Midbrain (tissue), 1 donor: ENCODE data around the gene TSPO.
A peak's percentile ranks its signal among the peaks of the same experiment; 100 is the strongest.

Source experiments
- DNase-seq: peaks from one replicate; lab custom pipeline; 2025; lab: John Stamatoyannopoulos, UW

TSPO gene

DNA sequence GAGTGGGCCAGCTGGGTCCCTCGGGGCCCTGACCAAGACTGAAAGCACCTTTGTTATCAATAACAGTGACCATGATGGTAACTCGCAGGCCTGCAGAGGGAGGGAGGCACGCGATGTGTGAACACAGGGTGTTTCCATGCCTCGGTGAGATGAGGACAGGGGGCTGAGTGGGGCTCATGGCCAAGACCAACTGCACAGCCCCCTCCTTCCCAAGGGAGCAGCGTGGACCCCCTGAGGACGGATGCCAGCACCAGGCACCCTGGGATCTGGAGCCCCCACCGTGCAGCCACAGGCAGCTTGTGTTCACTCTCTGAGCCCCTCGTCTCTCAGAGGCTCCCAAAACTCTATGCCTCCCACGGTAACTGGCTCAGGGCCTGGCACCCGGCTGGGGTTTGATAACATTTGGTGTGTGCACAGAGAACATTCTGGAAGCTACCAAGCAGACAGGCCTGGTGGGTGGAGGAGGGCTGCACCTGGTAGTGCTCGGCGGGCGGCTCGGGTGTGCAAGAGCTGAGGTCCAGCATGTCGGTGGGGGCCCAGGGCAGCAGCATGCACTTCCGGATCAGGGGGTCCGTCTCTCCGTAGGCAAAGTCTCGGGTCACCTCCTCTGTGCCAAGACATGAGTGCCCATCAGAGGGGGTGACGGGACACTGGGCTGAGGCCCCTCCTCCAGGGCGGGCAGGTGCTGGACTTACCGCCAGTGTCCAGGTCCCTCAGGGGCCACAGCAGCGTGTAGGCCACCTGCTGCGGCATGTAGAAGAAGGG is 28.0 kb downstream of the TSPO start:
- no peak for DNase-seq

DNA sequence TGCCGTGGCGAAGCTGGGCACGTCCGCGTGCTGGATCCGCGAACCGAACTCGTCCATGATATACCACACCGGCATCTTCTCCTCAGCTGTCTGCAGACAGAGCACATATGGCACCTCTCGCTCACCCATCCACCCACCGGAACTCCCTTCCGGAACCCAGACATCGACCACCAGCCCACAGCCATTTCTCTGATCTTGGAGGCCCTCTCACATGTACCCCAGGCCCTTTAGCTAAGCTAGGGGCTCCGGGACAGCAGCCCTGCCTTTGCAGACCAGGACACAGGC is 28.5 kb downstream of the TSPO start:
- DNase-seq: no peak

DNA sequence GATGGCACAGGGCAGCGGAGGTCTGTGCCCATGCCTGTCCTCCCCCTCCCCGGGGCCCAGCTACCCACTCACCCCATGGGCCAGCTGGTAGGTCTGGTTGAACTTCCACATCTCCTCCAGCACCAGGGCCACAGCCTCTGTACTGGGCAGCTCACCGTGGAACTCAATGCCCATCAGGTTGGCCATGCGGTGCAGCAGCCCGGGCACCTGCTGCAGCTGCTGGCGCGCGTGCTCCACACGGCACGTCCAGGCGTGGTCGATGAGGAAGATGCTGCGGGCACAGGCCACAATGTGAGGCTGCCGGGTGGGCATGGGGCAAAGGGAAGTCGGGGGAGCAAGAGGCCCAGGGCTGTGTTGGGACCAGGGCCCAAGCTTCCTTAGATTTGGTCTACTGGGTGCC is 29.3 kb downstream of the TSPO start:
- DNase-seq: no peak

DNA sequence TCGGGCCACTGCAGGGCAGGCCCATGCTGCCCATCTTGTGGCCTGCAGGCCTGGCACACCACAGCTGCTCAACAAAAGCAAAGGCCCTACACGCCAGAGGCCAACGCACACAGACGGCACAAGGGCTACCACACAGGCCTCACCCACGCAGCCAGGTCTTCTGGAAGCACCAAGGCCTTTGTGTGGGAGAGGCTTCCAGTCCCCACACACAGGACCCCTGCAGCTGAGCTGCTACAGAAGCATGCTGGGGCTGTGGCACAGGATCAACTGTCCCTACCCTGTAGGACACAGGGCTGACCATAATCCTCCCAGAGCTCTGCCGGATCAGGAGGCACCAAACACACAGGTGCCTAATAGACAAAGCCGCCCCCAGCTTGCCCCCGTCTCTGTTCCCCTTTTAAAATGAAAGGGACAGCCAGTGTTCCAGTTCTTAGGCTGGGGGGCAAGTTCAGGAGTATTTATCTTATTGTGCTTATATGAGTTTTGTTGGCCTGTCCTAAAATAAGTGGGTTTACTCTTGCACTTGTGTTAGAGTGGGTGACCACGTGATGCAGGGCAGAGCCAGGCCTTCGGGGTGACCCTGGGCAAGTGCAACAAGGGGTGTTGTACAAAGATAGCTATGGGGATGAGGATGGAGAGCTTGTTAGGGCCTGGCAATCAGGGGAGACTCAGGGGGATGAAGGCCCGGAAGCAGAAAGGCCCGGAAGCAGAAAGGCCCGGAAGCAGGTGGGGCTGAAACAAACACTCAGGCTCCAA is 30.1 kb downstream of the TSPO start:
- no peak for DNase-seq

DNA sequence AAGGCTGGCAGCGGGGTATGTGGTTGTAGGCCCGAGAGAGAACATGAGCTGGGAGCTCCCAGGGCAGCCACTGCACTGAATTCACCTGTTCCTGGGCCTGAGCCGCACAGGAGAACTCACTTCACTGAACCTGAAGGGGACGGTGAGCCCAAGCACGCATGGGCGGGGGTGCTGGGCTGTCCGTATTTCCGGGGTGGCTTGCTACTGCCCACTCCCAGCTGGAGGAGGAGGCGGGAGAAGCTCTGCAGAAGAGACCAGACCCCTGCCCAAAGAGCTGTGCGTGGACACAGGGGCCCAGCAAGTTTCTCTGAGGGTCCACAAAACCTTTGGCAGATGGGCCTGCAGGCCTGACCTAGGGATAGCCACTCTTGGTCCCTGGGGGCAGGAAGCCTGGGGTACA is 30.8 kb downstream of the TSPO start:
- no peak for DNase-seq

DNA sequence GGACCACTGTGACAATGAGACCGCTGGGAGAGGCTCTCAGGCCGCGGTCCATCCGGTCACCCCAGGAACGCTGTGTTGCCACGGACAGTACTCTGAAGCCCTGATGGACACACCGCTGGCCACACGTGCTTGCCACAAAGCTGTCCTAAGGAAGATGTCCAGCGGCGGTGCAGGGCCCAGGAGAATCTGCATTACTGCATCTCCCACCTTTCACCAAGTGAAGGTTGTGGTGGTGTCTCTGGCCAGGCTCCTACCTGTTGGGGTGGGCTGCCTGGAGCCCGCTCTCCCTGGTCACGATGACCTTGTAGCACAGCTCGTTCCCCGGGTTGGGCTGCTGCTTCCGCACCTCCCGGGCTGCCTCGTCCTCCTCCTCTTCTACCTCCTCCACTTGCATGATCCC is 31.4 kb downstream of the TSPO start:
- DNase-seq: no peak

DNA sequence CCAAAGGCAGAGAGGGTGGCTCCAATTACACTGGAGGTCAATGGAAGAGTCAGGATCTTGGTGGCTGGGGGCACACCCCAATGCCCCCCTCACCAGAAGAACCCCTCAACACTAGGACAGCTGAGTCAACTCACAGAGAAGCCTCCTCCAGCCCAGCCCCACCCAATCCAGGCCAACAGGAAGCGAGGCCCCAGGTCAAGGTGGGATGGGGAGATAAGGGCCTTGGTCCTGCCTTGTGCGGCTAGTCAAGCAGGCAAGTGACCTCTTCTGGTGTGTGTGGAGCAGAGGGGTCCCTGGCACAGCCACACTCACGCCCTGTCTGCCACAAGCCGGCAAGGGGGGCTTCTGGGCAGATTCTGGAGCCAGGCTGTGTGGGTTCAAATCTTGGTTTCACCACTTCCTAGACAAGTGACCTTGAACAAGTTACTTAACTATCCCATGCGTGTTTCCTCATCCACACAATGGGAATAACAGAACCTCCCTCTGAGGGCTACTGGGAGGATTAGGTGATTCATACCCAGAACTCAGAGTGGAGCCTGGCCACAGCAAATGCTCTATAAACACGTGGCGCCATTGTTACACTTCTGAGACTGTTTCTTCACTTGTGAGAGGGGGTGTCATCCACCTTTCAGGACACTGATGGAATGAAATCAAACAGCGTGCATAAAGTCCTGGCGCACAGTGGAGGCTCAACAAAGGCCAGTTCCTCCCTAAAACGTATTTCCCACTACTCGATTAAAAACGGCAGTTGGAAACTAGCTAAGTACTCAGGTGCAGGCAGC is 32.3 kb downstream of the TSPO start:
- DNase-seq: no peak

DNA sequence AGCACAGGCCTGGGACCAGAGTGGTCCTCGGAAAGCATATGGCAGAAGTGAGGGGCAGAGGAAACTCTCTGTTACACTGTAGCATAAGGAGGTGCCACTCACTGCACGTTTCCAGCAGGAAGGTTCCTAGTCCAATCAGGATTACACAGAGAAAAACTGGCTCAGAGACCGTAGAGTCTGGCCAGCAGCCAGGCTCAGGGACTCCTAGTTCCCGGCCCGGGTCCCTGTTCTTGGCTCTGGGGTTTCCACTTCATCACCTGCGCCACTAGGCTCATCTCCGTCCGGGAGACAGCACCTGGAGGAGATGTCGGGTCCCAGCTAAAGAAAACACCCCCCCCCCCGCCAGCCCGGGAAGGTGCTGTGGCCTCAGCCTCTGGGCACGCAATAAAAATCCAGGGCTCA is 34.5 kb downstream of the TSPO start:
- peak; percentile 29 for DNase-seq

DNA sequence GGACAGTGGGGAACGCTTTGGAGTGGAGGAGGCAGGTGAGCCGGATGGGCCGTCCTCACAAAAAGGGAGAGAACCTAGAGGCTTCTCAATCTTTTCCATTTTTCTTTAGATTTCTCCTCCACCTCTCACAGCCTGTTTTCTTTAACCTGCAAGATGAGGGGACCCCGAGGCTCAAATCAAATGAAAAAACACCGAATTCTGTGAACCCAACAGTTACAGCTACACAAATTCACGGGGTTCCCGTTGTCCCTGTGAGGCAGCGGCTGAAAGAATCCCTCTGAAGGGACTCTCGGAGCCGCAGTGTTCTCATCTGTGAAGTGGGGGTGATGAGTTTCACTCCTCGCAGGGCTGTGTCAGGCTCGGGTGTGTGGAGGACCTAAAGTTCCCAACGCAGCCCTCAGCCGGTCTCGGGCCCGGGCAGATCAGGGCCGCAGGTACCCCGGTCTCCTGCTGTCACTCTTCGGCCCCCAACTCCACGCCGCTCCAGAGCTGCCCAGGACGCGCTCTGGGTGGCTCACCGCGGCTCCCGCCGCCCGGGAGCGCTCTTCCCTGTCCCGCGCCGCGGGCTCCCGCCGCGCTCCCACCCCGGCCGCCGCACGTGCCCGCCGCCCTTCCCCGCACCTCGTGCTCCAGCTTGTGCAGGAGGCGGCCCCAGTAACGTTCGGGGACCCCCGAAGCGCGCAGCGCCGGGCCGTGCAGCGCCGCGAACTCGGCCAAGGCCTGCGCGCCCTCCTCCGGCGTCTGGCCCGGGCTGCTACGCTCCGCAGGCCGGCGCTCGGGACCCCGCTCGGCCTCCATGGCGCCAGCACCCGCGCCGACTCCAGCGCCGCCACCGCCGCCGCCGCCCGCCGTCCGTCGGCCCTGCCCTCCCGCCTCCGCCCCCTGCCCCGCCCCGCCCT is 35.2 kb downstream of the TSPO start, which contains the start of gene TTLL12:
TTLL12 (minus strand) TSS at position 863 of the 899 bp plus-strand sequence; CDS start at position 798, 65 bp downstream.
- peak; percentile 20 for DNase-seq

DNA sequence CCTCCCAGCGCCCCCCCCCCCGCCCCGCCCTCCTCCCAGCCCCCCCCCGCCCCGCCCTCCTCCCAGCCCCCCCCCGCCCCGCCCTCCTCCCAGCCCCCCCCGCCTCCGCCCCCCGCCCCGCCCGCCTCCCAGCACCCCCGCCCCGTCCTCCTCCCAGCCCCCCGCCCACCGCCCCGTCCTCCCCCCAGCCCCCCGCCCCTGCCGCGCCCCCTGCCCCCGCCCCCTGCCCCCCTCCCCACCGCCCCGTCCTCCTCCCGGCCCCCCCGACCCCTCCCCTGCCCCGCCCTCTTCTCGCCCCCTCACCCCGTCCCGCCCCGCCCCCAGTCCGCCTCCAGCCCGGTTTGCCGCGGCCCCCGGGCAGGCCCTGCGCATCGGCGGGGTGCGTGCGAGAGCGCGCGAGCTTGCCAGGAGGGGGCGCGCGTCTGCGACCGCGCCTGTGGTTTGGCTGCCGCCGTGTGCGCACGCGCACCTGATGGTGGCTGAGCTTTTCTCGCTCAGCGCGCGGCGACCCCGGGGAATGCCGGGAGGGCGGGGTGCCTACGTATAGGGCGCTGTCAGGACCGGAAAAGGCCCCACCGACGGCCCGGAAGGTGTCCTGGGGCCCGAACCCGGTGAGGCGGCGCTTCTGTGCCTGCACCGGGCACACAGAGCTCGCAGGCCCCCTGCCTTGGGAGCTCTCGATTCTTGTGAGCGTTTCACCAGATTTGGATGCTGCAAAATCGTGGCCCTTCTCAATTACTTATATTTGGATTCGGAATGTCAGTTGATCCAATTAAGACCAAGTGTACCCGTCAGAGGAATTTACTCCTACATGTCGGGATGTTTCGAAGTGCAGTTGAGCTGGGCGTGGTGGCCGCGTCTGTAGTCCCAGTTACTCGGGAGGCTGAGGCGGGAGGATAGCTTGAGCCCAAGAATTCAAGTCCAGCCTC is 36.1 kb downstream of the TSPO start:
- DNase-seq: peak; percentile 93

DNA sequence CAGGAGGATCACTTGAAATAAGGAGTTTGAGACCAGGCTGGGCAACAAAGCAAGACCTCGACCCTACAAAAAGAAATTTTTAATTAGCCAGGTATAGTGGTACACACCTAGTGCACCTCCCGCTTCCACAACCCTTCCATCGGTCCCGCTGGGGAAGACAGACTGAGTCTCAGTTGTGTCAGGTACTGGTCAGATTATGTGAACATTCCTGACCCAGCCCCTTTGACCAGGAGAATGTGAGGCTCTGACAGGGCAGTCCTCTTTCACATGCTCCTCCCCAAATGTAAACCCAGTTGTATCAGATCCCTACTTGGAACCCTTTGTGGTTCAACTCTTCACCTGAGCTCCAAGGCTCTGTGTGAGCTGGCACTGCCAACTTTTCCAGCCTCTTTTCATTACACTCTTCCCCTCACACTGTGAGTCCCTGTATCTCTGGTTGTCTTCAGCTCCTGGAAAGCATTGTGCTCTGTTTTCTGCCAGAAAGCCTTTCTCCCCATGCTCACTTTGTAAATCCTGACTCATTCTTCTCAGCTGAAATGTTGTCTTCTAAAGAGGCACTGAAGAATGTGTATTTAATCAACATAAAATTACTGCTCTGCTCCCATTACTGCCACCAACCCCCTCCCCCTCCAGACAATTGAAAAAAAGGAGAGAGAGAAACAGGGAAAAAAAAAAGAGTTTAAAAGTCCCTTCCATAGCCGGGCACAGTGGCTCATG is 37.6 kb downstream of the TSPO start:
- DNase-seq: no peak

DNA sequence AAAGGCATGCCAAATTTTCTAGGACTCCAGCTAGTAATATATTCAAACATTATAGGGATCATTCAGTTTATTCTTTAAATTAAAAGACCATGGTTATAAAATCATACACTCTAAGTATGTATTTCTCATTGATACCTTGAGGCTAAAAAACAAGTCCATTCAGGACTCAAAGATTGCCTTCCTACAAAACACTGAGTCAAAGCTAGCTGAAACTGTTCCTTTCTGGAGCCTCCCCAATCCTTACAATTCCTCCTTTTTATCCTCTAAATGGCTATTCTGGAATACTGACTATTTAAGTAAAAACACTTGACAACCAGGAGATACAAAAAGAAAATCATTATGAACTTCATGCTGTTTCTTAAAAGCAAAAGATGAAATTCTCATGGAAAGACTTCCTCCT is 40.5 kb downstream of the TSPO start:
- no peak for DNase-seq

DNA sequence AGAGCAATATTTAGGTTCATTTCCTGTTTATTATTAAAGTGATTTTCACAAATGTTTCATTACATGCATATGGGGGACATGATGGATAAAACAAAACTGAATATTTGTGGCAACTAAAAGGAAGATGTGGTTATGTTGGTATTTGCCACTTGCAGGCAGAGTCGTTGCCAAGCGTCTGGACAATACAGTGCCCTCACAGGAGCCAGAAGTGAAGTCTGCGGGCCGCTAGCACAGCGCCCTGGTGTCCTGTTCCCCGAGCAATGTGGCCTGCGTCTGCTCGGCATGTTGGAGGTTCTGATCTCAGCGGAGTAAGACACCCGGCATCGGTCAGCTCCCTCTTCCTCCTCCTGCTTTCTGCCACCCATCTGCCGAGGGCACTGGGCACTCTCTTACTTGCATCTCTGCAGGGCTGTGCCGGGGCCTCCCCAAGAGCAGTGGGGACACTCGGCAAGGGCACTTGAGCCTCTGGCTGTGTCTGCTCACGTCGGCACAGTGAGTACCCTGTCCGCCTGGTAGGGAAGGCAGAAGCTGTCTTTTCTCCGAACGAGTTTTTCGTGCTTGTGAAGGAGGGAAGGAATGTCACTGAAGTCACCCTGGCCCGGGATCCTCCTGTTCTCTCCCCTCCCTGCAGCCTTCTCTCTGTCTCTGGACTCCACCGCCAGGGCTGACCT is 46.0 kb downstream of the TSPO start:
- DNase-seq: no peak

DNA sequence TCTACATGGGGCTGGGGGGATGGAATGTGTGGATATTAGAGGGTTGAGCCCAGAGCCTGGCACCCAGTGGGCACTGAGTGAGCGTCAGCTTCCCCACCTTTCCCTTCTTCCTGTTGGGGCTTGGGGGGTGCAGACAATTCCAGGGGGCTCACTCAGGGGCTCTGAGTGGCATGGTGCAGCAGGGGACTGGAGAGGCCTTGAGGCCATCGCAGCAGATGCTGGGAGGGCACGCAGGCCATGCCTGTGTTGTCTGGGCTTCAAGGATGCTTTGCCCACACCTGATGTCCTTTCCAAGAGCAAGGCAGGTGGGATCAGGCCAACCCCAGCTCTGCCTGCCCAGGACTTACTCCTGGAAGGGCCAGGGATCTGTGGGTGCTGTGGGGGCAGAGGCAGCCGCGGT is 46.8 kb downstream of the TSPO start:
- DNase-seq: no peak

DNA sequence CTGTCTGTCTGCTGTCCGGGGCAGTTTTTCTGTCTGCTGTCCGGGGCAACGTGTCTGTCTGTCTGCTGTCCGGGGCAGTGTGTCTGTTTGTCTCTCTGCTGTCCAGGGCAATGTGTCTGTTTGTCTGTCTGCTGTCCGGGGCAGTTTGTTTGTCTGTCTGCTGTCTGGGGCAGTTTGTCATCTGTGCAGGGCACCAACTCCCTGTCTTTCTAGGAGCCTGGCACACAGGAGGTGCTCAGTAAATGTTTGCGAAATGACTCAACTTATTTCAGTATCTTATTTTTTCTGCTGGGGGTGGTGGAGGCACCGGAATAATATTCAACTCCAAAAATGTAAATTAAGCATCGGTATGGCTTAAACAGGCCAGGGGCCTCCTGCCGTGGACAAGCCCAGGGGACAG is 47.6 kb downstream of the TSPO start:
- no peak for DNase-seq

DNA sequence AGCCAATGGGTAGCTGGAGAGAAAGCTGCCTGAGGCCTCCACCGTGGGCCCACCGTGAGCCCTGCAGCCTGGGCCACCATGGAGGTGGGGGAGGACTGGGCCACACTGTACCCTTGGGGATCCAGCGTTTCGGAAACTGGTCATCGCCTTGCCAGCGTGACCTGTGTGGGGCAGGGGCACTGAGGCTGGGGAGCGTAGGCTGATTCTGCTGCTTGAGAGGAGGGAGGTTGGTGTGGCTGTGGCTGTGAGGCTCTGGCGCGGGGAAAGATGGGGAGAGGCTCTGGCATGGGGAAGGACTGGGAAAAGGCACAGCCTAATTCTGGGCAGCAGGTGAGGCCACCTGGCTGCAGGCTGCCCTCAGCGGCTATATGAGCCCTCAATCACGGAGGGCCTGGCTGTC is 48.2 kb downstream of the TSPO start:
- DNase-seq: no peak

DNA sequence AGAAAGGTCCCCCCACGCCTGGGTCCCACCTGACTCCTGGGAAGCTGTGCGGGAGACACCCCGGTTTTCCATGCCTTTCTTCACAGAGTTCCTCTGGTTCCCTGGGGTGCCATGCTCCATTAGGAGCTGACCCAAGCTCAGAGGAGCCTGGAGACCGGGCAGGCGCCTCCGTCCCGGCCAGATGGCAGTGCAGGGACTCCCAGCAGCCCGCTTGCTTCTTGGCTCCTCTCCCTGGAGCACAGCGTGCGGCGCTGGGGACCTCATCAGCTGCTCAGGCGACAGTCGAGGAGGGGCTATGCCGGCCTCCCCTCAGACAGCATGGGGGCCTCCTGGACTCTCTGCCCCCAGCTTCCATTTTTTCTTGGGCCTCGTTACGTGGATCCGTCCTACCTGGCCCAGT is 48.7 kb downstream of the TSPO start:
- no peak for DNase-seq

DNA sequence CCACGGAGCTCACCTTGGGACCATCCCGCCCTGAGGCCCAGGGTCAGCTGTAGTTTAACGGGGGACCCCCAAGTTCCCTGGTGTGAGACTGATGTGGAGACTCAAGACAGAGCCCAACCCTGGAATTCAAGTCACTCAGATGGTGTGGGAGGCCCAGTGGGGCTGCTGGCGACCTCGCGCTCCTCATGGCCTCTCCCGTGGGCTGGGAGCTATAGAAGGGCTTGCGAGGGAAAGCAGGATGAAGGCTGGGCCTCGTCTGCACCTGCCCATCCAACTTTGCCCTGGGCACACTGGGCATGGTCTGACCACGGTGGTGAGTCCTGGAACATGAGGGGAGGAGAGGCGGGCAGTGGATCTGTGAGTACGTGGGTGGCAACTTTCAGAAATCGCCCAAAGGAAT is 49.2 kb downstream of the TSPO start:
- no peak for DNase-seq

DNA sequence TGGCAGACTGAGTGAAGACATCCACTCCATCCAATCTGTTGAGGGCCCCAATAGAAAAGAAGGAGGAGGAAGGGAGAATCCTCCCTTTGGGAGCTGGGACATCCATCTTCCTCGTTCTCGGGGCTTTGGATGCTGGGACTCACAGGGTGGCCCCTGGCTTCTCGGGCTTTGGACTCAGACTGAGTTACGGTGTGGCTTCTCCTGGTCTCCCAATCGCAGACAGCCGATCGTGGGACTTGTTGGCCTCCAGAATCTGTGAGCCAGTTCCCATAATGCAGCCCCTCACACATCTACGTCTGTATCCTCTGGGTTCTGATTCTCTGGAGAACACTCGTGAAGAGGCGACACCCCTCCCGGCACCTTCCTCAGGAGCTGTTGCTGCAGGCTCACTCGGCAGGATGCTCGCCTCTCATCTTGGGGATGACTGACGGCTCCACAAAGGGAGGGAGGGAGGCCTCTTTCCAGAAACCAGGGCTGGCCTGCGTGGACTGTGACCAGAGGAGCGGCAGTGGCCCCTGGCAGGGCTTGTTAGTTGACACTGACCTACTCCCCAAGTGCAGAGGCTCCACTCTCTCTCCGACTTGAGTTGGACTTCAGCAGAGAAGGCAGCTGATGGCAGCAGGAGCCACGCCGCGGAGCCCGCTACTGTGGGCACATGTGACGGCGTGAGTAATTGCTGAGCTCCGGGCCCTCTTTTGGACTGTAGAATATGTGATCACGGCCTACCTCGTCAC is 50.3 kb downstream of the TSPO start:
- DNase-seq: no peak
